ENCODE data around the gene SLF1. TPM values are rescaled to one million over a fixed set of nuclear protein-coding genes. Genes with fewer than 3 reads are reported as not detected.

SLF1 gene
- total and polyA plus RNA-seq, 2 of the 8 experiments (the other 6 are each of a cell fraction or from before 2014, with no cell fraction given), result 4.8 to 15.7 TPM

GRCh38 chr5:94672746-94673145, 54.3 kb downstream of the SLF1 start:
- no peak overlapping the region for H2BK12ac ChIP-seq (ENCODE audit: low read depth, low read length)
- H4K91ac ChIP-seq (replicated peaks; ENCODE audit: insufficient read length, low read length), result no peak overlapping the region
- H4K20me1 ChIP-seq (replicated peaks in 1 of 2; ENCODE audit: control insufficient read depth in 1 of 2, insufficient read depth in 2 of 2, low read length in 2 of 2), result no peaks in the 10 kb centered on the region
- H3K79me1 ChIP-seq (ENCODE audit: low read depth, low read length), result no peaks in the 10 kb centered on the region
- H3K23ac ChIP-seq (ENCODE audit: insufficient read length), result no peak overlapping the region
- H3K4ac ChIP-seq (replicated peaks; ENCODE audit: insufficient read length, low read depth, low read length), result no peak overlapping the region
- no peak overlapping the region for H2AK5ac ChIP-seq (ENCODE audit: low read depth, low read length)
- ChIA-PET CTCF (ENCODE audit: partially characterized antibody) (no interaction called here), POLR2A (ENCODE audit: partially characterized antibody) (no interaction called here)
- no peak overlapping the region for H3K56ac ChIP-seq (replicated peaks; ENCODE audit: insufficient read length, low read depth, low read length)
- no peak overlapping the region for H4K5ac ChIP-seq (ENCODE audit: insufficient read length, low read depth, low read length)
- TF ChIP-seq TAF1 (IDR thresholded peaks at IDR 0.05; ENCODE audit: low read depth, low read length) (no peak), SIN3A (conservative IDR thresholded peaks at IDR 0.05 in 1 of 2, IDR thresholded peaks at IDR 0.05 in 1 of 2; ENCODE audit: low read depth in 1 of 2, low read length in 2 of 2) (no peak)
- no peak overlapping the region for H3K4me2 ChIP-seq (ENCODE audit: insufficient read depth in 1 of 2, low read depth in 2 of 2, low read length in 2 of 2)
- DNase-seq (ENCODE audit: low read depth in 1 of 2, low spot score in 2 of 2), result no peak
- H2BK20ac ChIP-seq (ENCODE audit: low read length), result no peak overlapping the region
- H3K27me3 ChIP-seq (replicated peaks in 1 of 4; ENCODE audit: control insufficient read depth in 3 of 4, extremely low read depth in 1 of 4, insufficient read depth in 3 of 4, low read length in 3 of 4), result no peaks in the 10 kb centered on the region
- no peak overlapping the region for H2BK15ac ChIP-seq (ENCODE audit: low read length)
- H3K79me2 ChIP-seq (ENCODE audit: control insufficient read depth in 1 of 2, insufficient read depth in 2 of 2, low read length in 2 of 2), result no peaks in the 10 kb centered on the region
- no peaks in the 10 kb centered on the region for H3K23me2 ChIP-seq (ENCODE audit: low read depth, low read length)
- peaks cover 0 to 6% (median 5%) of the 10 kb centered on the region in 4 experiments; a peak in 3 of 8 replicates for H3K36me3 ChIP-seq (ENCODE audit: control insufficient read depth in 2 of 4, insufficient read depth in 4 of 4, low read length in 3 of 4)
- no peak for FAIRE-seq
- H3K4me3 ChIP-seq (ENCODE audit: extremely low read depth in 1 of 4, insufficient read depth in 2 of 4, low read depth in 3 of 4, low read length in 4 of 4), result no peak overlapping the region
- H2AFZ ChIP-seq (ENCODE audit: low read length), result no peak overlapping the region
- H2BK5ac ChIP-seq (ENCODE audit: low read depth, low read length), result no peak overlapping the region
- no peaks in the 10 kb centered on the region for H3K4me1 ChIP-seq (replicated peaks in 1 of 4; ENCODE audit: control insufficient read depth in 3 of 4, insufficient read depth in 4 of 4, low read length in 3 of 4)
- no peak overlapping the region for H3K27ac ChIP-seq (ENCODE audit: low read depth, low read length)
- no peak overlapping the region for H3K9ac ChIP-seq (replicated peaks in 1 of 4; ENCODE audit: extremely low read depth in 1 of 4, low read depth in 3 of 4, low read length in 3 of 4)
- H4K8ac ChIP-seq (ENCODE audit: extremely low read depth, insufficient read depth, low read length), result no peak overlapping the region
- H3K14ac ChIP-seq (ENCODE audit: insufficient read length), result no peak overlapping the region
- no peaks in the 10 kb centered on the region for H3K9me3 ChIP-seq (ENCODE audit: insufficient read depth in 2 of 2, low read depth in 1 of 2, low read length in 1 of 2)
- 88% methylated on average over 1 of the region's 1 CpG; no CpG with 5 or more reads in 1 of the 2 experiments for WGBS, 2 experiments (ENCODE audit: extremely low coverage in 1 of 2, insufficient coverage in 1 of 2, insufficient read length in 1 of 2, insufficient replicate concordance in 2 of 2, low coverage in 1 of 2, low lambda C conversion rate in 2 of 2, missing lambda C conversion rate in 1 of 2)
- H3K18ac ChIP-seq (ENCODE audit: extremely low read depth, low read length), result no peak overlapping the region
- no peak overlapping the region for H2BK120ac ChIP-seq (replicated peaks; ENCODE audit: low read depth, low read length)
